HFFc6 (cell line): ENCODE measurements around the gene MOSMO. TPM values are rescaled to one million over a fixed set of nuclear protein-coding genes. Genes with fewer than 3 reads are reported as not detected.
A peak's percentile ranks its signal among the peaks of the same experiment; 100 is the strongest.

ENCODE experiments used
- DNase-seq: peaks from one replicate; pipeline ENCODE4 v3.0.0-alpha.2; 2018
- H3K27ac Mint-ChIP-seq: 2 replicates; pipeline ENCODE4 v1.8.0; 2020; ENCODE audit warnings: mild to moderate bottlenecking, mixed read lengths
- H3K27me3 Mint-ChIP-seq: 2 replicates; pipeline ENCODE4 v1.8.0; 2021; ENCODE audit warnings: mild to moderate bottlenecking, moderate library complexity, mixed read lengths; ENCODE audit not compliant: insufficient read depth
- H3K36me3 Mint-ChIP-seq: 2 replicates; pipeline ENCODE4 v1.8.0; 2021; ENCODE audit warnings: low read depth, mixed read lengths
- H3K4me1 Mint-ChIP-seq: 2 replicates; pipeline ENCODE4 v1.8.0; 2020; ENCODE audit warnings: low read depth, mixed read lengths
- H3K4me3 Mint-ChIP-seq: 2 replicates; pipeline ENCODE4 v1.8.0; 2020; ENCODE audit warnings: mild to moderate bottlenecking, moderate library complexity, mixed read lengths
- H3K9me3 Mint-ChIP-seq: 2 replicates; pipeline ENCODE4 v1.8.0; 2020; ENCODE audit warnings: mild to moderate bottlenecking, mixed read lengths
- total RNA-seq, 6 experiments: library from RNA; stranded (reverse); fragmentation: NEBNext Ultra II Directional; extraction: Animal tissue kit (Norgen Biotek cat#: 25700); gene quantifications; 2 replicates in 1 of 6; 3 replicates in 5 of 6; pipeline ENCODE4 v1.2.3, GENCODE V29; 2021
- TF ChIP-seq, protein P1 (sequence below): fragments of 200-600 bp; sonication (generic); IDR thresholded peaks from 2 replicates; pipeline ENCODE4 v1.5.0; 2021; ENCODE audit warnings: antibody characterized with exemption, mild to moderate bottlenecking

Gene MOSMO
- total RNA-seq, 6 experiments from 2014 or later, result 16.9 to 28.2 (median 22.7) TPM

DNA sequence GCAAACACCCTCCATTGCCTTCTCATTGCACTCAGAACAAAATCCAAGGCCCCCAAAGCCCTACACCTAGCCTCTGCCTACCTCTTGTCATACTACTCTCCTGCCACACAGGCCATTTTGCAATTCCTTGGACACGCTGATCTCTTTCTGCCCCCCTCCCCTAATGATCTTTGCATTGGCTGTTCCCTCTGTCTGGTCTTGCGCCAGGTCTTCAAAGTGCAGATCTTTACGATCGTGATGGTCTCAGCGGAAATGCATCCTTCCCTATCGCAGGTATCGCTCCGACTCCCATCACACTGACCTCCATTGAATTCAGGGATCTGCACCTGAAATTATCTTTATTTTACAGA, 777 bp upstream of the MOSMO start:
- TF ChIP-seq, protein P1, sequence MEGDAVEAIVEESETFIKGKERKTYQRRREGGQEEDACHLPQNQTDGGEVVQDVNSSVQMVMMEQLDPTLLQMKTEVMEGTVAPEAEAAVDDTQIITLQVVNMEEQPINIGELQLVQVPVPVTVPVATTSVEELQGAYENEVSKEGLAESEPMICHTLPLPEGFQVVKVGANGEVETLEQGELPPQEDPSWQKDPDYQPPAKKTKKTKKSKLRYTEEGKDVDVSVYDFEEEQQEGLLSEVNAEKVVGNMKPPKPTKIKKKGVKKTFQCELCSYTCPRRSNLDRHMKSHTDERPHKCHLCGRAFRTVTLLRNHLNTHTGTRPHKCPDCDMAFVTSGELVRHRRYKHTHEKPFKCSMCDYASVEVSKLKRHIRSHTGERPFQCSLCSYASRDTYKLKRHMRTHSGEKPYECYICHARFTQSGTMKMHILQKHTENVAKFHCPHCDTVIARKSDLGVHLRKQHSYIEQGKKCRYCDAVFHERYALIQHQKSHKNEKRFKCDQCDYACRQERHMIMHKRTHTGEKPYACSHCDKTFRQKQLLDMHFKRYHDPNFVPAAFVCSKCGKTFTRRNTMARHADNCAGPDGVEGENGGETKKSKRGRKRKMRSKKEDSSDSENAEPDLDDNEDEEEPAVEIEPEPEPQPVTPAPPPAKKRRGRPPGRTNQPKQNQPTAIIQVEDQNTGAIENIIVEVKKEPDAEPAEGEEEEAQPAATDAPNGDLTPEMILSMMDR, result no peak
- DNase-seq, result no peak
- peaks cover 53% of the 10 kb centered on the region for H3K4me1 Mint-ChIP-seq
- peaks cover 2% of the 10 kb centered on the region for H3K27me3 Mint-ChIP-seq
- peaks cover 12% of the 10 kb centered on the region for H3K36me3 Mint-ChIP-seq
- peak overlapping the region; percentile 85 for H3K4me3 Mint-ChIP-seq
- H3K9me3 Mint-ChIP-seq, result no peaks in the 10 kb centered on the region
- peak overlapping the region; percentile 47 for H3K27ac Mint-ChIP-seq

DNA sequence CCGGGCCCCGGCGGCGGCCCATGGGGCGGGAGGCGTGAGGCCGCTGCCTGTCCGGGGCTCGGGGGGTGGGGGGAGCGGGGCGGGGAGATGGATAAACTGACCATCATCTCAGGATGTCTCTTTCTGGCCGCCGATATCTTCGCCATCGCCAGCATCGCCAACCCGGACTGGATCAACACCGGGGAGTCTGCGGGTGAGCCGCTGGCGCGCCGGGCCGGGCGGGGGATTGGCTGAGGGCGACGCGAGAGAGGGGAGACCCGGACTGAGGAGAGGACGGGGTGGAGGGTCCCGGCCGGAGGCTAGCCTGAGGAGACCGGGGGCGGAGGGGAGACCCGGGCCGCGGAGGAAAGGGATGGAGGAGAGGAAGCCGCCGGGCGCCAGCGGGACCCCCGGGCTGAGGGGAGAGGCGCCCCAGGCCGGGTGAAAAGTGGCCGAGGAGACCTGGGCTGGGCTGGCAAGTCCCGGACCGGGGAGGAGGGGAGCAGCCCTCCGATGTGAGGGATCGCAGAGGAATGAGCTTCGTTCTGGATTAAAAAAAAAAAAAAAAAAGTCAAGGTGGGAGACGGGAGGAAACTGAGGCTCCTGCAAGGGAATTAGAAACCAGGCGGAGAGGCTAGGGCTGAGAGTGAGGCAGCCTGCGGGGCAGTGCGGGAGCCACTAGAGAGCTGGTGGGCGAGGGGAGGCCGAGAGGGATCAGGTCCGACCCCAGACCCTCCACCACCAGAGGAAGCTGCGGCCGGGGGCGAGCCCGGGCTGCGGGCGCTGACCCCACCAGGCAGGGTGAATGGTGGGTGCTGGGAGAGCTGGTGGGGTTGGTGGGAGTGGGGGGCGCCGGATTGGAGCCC, 526 bp downstream of the MOSMO start:
- TF ChIP-seq, protein P1, result no peak
- H3K27me3 Mint-ChIP-seq, result peaks cover 2% of the 10 kb centered on the region
- H3K36me3 Mint-ChIP-seq, result peaks cover 12% of the 10 kb centered on the region
- no peak for DNase-seq
- no peaks in the 10 kb centered on the region for H3K9me3 Mint-ChIP-seq
- peak overlapping the region; percentile 77 for H3K27ac Mint-ChIP-seq
- peak overlapping the region; percentile 98 for H3K4me3 Mint-ChIP-seq
- peaks cover 59% of the 10 kb centered on the region for H3K4me1 Mint-ChIP-seq

DNA sequence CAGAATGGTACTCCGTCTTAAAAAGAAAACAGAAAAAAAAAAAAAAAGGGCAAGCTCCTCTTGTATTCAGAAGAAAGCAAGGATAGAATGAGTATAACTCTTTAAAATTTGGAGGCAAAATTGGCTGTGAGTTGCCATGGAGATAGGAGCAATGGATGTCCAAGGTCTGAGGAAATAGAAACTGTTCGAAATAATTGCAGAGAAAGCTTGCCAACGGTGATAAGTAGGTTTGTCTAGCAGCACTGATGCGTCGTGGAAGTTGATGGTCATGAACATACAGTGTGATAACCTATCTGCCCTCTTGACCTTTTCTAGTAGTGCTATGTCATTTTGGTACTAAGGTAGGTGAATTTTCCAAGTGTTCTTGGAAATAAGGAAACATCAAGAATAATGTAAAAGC, 3.0 kb downstream of the MOSMO start:
- H3K4me1 Mint-ChIP-seq, result peaks cover 76% of the 10 kb centered on the region
- peaks cover 12% of the 10 kb centered on the region for H3K36me3 Mint-ChIP-seq

DNA sequence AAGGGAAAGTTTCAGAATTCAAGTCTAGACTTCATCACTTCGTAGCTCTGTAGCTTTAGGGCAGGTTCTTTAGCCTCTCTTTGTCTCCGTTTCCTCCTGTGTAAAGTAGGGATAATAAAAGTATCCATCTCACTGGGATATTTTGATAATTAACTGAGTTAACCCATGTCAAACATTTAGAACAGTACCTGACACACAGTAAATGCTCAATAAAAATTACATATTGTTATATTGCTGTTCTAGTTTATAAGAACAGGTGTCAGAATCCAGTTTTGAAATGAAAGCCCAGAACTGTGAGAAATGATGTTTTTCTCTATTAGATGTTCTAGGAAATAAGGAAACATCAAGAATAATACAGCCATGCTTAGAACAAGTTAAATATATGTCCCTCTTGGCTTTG, 4.3 kb downstream of the MOSMO start:
- DNase-seq, result no peak
- no peak overlapping the region for H3K4me3 Mint-ChIP-seq
- TF ChIP-seq, protein P1, result no peak
- peaks cover 78% of the 10 kb centered on the region for H3K4me1 Mint-ChIP-seq
- no peaks in the 10 kb centered on the region; the same call in 1 of the 2 replicates for H3K27me3 Mint-ChIP-seq
- H3K27ac Mint-ChIP-seq, result no peak overlapping the region
- peaks cover 12% of the 10 kb centered on the region for H3K36me3 Mint-ChIP-seq
- no peaks in the 10 kb centered on the region for H3K9me3 Mint-ChIP-seq

More for the DNA sequence above, 3.0 kb downstream of the MOSMO start:
- no peaks in the 10 kb centered on the region; the same call in 1 of the 2 replicates for H3K27me3 Mint-ChIP-seq
- H3K4me3 Mint-ChIP-seq, result no peak overlapping the region
- no peak overlapping the region for H3K27ac Mint-ChIP-seq
- TF ChIP-seq, protein P1, result no peak
- no peak for DNase-seq
- H3K9me3 Mint-ChIP-seq, result no peaks in the 10 kb centered on the region

DNA sequence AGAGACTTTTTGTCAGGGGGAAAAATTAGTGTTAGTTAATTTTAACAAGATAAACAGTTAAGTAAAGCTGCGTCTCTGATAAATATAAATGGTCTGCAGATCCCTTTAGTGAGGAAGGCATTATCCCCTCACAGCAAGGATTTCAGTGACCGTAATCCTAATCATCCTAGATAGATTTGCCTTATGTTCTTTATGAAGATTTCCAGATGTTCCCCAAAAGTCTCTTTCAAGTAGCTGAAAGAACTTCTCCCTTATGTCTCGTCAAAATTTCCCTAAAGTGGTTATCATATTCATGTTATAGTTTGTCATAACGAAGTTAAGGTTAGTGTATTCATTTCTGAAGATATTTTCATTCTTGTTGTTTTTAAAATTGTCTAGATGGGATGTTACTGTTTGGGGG, 5.6 kb downstream of the MOSMO start:
- no peaks in the 10 kb centered on the region; the same call in 1 of the 2 replicates for H3K27me3 Mint-ChIP-seq
- TF ChIP-seq, protein P1, result no peak
- H3K4me3 Mint-ChIP-seq, result no peak overlapping the region
- H3K9me3 Mint-ChIP-seq, result no peaks in the 10 kb centered on the region
- peaks cover 87% of the 10 kb centered on the region for H3K4me1 Mint-ChIP-seq
- peaks cover 12% of the 10 kb centered on the region for H3K36me3 Mint-ChIP-seq
- no peak for DNase-seq
- H3K27ac Mint-ChIP-seq, result no peak overlapping the region
